Aorta (tissue), 5 donors: ENCODE measurements around the gene DRGX. TPM values are rescaled to one million over a fixed set of nuclear protein-coding genes. Genes with fewer than 3 reads are reported as not detected.

Experiments used
- ATAC-seq: fragments of 200-7000 bp; cut with Tn5 transposase; one replicate; pipeline ENCODE4 v1.9.1; 2022; ENCODE audit warnings: moderate library complexity; ENCODE audit not compliant: low FRiP score
- DNase-seq, 2 donors: peaks; one replicate each; pipeline ENCODE4 v3.0.0-alpha.2; 2020
- H3K27ac ChIP-seq, 2 donors: one replicate each; pipeline ENCODE4 v1.5.1; 2013; ENCODE audit warnings: low read length in 2 of 2, mild to moderate bottlenecking in 2 of 2, moderate library complexity in 2 of 2, control low read depth in 1 of 2, inconsistent platforms in 1 of 2, low read depth in 1 of 2
- H3K27me3 ChIP-seq, 2 donors: one replicate each; pipeline ENCODE4 v1.6.1; 2013; ENCODE audit warnings: control low read depth in 1 of 2, low read length in 1 of 2, mild to moderate bottlenecking in 1 of 2, moderate library complexity in 1 of 2; ENCODE audit not compliant: insufficient read depth in 2 of 2, control insufficient read depth in 1 of 2
- H3K36me3 ChIP-seq, 2 donors: one replicate each; pipeline ENCODE4 v1.6.1; 2013; ENCODE audit warnings: control low read depth in 1 of 2, low read length in 1 of 2, mild to moderate bottlenecking in 1 of 2; ENCODE audit not compliant: insufficient read depth in 2 of 2, control insufficient read depth in 1 of 2
- H3K4me1 ChIP-seq, 2 donors: one replicate each; pipeline ENCODE4 v1.6.1; 2013; ENCODE audit warnings: low read length in 2 of 2, control low read depth in 1 of 2, mild to moderate bottlenecking in 1 of 2, moderate library complexity in 1 of 2; ENCODE audit not compliant: insufficient read depth in 2 of 2, control insufficient read depth in 1 of 2
- H3K4me3 ChIP-seq, 2 donors: one replicate each; pipeline ENCODE4 v1.5.1; 2013; ENCODE audit warnings: low read length in 2 of 2, control low read depth in 1 of 2, mild to moderate bottlenecking in 1 of 2
- H3K9me3 ChIP-seq: one replicate; pipeline ENCODE4 v1.6.1; 2013; ENCODE audit warnings: mild to moderate bottlenecking, low read length; ENCODE audit not compliant: control insufficient read depth
- WGBS, 2 donors: extraction: QIAGEN DNeasy Blood & Tissue Kit; methylation state at CpG; one replicate each; pipeline ENCODE4 v1.1.7; 2013; 5-methylcytosine and 5-hydroxymethylcytosine counted together
- intact Hi-C, 2 donors: fragments of 100-400 bp; cut with DNase I; formaldehyde crosslinking; loops; one replicate each; pipeline versions ENCODE4 v1.14.2 to v1.15.0; 2022
- polyA plus RNA-seq, 2 donors: library from polyadenylated mRNA; stranded (reverse); fragments of 200-250 nt; gene quantifications; one replicate each; pipeline ENCODE4 v1.2.3, GENCODE V29; 2013
- total RNA-seq, 2 donors: library from RNA; stranded (reverse); fragmentation: NEBNext Ultra II Directional; extraction: Animal tissue kit (Norgen Biotek cat#: 25700); gene quantifications; one replicate each; pipeline ENCODE4 v1.2.1, GENCODE V29; 2021
- donor health status: healthy with polysubstance abuse.
- donor health status: Bipolar disorder and iron deficiency.
- donor health status: DM: no; HTN: no; CAD: no.
- donor health status: DM: no; HTN: no; CAD: no.
- donor health status: DM: yes; HTN: yes; CAD: no.

DRGX gene
- total and polyA plus RNA-seq, 4 donors, result not detected

DNA sequence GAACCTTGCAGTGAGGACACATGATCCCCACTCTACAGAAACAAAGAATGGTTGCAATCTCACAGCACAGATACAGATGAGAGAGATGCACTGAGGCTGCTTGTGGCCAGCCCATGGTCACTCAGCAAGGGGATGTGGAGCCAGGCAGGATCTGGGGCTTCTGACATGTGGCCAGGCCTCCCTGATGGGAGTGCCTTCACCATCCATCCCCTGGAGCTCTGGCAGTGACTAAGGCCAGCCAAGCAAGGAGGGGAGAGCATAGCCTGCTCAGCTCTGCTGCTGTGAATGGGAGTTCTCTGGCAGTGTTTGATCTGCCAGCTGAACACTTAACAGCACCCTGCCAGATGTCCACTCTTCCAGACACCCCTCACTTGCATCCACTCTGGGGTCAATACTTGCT, 77.1 kb downstream of the DRGX start:
- no peak overlapping the region for H3K4me3 ChIP-seq
- ATAC-seq, result no peak
- DNase-seq, result no peak
- no peaks in the 10 kb centered on the region for H3K27me3 ChIP-seq
- H3K27ac ChIP-seq, result no peak overlapping the region
- intact Hi-C loops, result no loop called here
- H3K4me1 ChIP-seq, result no peaks in the 10 kb centered on the region
- H3K36me3 ChIP-seq, result no peaks in the 10 kb centered on the region
- H3K9me3 ChIP-seq, result no peaks in the 10 kb centered on the region

DNA sequence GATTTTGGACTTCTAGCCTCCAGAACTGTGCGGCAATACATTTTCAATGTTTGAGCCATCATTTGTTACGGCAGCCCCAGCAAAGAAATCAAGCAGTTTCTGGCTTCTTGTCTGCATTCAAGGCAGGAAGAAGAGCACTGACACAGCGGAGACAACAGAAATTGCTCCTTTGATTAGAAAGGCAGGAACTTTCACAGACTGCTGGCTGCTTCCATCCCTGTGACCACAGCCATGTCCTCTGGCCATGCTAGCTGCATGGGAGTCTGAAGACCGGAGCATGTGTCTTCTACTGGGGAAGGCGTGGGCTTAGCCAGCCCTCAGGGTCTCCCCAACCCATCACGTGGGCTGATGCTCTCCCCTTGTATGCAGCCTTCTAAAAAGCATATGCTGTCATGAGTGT, 77.9 kb downstream of the DRGX start:
- Histone ChIP-seq H3K36me3 (no peaks in the 10 kb centered on the region), H3K9me3 (no peaks in the 10 kb centered on the region), H3K4me1 (no peaks in the 10 kb centered on the region), H3K27ac (no peak overlapping the region), H3K4me3 (no peak overlapping the region), H3K27me3 (no peaks in the 10 kb centered on the region)
- intact Hi-C loops, result no loop called here
- WGBS, 2 donors, result 91 to 92% methylated on average over 6 of the region's 6 CpGs
- DNase-seq (no peak), ATAC-seq (no peak)

DNA sequence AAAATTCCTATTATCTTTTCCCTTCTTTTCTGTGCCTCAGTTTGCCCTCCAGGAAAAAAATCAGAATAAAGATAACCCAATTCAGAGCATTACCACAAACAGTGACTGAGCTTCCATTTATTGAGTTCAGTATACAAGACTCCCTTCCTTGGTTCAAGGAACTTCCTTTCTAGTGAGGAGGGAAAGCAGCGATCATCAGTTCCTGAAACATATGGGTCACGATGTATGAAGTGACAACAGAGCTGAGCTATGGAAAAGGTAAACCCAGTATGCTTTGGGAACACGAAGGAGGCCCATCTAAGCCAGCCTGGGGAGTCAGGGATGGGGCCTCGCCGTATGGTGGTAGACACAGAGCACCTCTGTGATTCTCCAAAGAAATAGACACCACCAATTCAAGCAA, 81.1 kb downstream of the DRGX start:
- H3K27ac ChIP-seq, result no peak overlapping the region
- intact Hi-C loops, result no loop called here
- WGBS, 2 donors, result 91 to 92% methylated on average over 5 of the region's 5 CpGs
- no peak for ATAC-seq
- H3K4me1 ChIP-seq, result no peaks in the 10 kb centered on the region
- H3K36me3 ChIP-seq, result no peaks in the 10 kb centered on the region
- H3K9me3 ChIP-seq, result no peaks in the 10 kb centered on the region
- DNase-seq, result no peak
- no peaks in the 10 kb centered on the region for H3K27me3 ChIP-seq
- no peak overlapping the region for H3K4me3 ChIP-seq

Other genes starting within 250 kb of the DRGX start
- gene TMEM273, start 207.7 kb downstream of the DRGX start, total RNA-seq, result 10 to 100 TPM; 20.0 to 44.7 TPM
- 1 to 10 TPM; 3.1 to 7.8 TPM for gene TMEM273, start 207.7 kb downstream of the DRGX start, polyA plus RNA-seq
- under 1 TPM; 0.09 to 0.13 TPM for gene C10orf71, start 96.9 kb downstream of the DRGX start, total RNA-seq
- under 1 TPM in 1 of 2 donors, not detected in 1; 0.13 TPM for gene C10orf71, start 96.9 kb downstream of the DRGX start, polyA plus RNA-seq
- gene ERCC6, start 143.0 kb upstream of the DRGX start, total RNA-seq, result 10 to 100 TPM; 36.2 to 48.4 TPM
- gene ERCC6, start 143.0 kb upstream of the DRGX start, polyA plus RNA-seq, result 10 to 100 TPM in 1 of 2 donors, 1 to 10 TPM in 1; 8.5 to 16.0 TPM
- gene SLC18A3, start 214.2 kb upstream of the DRGX start, total RNA-seq, result not detected
- not detected for gene SLC18A3, start 214.2 kb upstream of the DRGX start, polyA plus RNA-seq
- not detected for gene CHAT, start 217.9 kb upstream of the DRGX start, total RNA-seq
- not detected for gene CHAT, start 217.9 kb upstream of the DRGX start, polyA plus RNA-seq